Stimulated activated CD8-positive, alpha-beta memory T cell treated with anti-CD3 and anti-CD28 coated beads, Interleukin-7, amount 100 ng/mL, for 4 hours (primary cell): ENCODE data around the gene ARHGAP28.

Source experiments
- DNase-seq, 2 donors: peaks; one replicate each; pipeline ENCODE4 v3.0.0-alpha.2; 2020; ENCODE audit warnings: low read depth in 2 of 2

The ARHGAP28 gene

GRCh38 chr18:6873040-6873751 lies 143.7 kb downstream of the ARHGAP28 start:
- no peak for DNase-seq

DNA sequence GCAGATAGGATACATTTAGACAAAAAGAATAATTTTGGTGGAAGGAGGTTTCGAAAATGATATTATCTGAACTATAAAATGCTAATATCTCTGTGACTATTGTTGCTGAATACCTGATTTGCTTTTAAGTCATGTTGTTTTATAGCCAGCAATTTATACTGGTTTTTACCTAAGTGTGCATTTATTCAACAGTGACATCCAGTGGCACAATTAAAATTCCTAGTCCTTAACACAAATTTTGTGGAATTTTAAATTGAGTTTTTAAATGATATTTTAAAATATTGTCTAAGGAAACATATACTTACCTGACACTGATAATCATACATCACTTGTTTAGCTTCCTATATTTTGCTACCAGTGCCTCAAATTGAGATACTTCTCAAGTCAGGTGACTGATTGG lies 144.8 kb downstream of the ARHGAP28 start:
- DNase-seq: no peak

GRCh38 chr18:6875749-6876148 lies 146.2 kb downstream of the ARHGAP28 start:
- DNase-seq: no peak

GRCh38 chr18:6876641-6877041 lies 147.1 kb downstream of the ARHGAP28 start:
- no peak for DNase-seq

DNA sequence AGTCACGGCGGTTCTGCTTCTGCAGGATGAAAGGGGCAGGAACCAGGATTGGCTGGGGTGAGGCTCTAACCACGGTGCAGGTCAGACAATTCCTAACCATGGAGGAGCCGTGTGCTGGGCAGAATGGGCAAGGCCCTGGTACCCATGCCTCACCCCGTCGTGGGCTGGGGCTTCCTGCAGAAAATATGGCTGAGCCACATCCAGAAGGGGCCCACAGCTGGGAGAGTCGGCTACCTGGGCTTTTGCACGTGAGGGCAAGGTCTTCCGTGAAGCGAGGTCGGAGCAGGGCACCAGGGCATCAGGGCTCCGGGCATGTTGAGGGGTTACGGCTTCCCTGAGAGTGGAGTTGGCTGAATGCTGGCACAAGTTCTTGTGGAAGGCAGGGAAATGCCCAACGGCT lies 147.8 kb downstream of the ARHGAP28 start:
- no peak for DNase-seq

DNA sequence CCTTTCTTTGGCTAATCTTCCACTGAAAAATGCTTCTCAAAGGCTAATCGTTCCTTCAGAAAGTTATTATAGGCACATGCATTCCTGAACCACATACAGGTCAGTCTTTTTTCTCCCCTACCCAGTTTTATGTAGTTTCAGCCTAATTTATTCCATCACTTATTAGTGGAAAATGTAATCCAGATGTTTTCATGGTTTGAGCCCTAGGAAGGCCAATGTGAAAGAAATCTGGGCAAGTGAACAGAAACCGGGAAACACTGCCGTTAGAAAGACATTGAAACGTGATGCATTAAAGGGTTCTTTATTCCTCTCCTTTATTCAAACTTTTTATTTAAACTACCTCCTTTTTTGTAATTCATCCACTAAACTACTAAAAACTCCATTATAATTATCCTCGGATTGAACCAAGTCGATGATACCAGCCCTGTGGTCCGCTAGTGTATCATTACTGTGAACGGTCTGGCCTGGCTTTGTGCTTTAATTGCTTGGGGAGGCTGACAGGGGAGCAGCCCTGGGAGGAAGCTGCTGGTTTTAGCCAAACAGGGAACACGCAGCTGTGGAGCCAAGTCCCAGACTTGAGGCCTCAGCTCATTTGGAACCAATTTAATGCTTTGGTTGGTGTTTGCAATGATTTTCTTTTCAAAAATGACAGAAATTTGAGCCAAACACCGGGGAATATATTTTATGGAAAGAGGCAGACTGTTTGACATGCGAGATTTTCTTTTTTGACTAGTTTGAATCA lies 149.2 kb downstream of the ARHGAP28 start:
- DNase-seq: no peak

DNA sequence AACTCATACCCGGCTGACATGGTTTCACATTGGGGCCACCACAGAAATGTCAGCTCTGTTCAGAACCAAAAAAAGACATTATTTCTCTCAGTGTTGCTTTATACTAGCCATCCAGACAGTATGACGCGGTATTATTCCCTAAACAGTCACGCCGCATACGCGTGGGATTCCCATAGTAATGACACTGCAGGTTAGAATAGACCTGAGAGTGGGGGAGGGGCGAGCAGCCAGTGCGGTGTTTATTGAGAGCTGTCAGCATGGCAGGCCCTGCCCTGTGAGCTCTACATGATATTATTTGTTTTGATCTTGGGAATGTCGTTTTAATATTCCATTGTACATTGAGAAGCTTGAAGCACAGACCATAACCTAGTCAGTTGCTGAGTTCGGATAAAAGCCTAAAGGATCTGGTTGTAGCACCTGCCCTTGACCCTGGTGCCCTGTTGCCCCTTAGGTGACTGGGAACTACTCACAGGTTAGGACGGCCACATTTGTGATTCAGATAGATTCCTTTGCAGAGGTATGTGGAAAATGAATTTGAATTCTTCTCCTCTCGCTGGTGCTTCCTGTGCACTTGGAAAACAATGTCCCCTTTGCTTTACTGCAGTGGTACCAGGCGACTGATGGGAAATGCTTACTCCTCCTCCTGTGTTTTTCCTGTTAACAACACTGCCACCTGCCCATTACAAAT lies 150.1 kb downstream of the ARHGAP28 start:
- no peak for DNase-seq

DNA sequence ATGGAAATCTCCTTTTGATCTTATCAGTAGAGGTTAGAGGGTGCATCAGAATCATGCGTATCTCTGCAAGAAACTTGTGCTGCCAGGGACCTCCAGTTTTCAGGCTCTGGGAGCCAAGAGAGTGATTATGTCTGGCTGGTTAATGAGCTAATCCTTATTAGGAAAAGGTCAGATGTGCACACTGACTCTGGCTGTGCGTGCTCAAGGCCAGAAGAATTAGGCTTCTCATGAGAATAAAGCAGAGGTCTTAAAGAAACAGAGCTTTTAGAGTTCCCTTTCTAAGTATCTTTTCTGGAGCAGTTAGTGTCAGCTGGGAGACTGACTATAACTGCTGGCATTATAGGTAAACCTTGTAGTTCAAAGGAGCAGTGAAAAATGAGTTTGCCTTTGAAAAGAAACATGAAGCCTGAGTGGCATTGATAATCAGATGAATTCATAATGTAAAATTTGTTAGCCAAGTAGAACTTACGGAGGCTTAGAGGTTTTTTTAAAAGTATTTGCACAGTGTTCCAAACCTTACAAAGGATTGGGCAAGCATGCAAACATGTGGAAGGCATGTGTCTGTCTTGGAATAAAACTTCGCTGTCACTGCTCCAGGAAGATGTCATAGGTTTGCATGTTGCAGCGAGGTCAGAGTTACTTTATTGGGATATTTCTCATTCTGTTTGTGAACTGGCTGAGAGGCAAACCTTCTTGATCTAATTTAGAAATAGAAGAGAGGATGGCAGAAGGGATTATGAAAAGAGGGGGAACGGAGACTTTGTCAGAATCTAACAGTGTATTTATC lies 151.7 kb downstream of the ARHGAP28 start:
- no peak for DNase-seq

GRCh38 chr18:6882401-6882800 lies 152.9 kb downstream of the ARHGAP28 start:
- DNase-seq: no peak

GRCh38 chr18:6885006-6885481 lies 155.5 kb downstream of the ARHGAP28 start:
- DNase-seq: no peak

- no peak for DNase-seq
Observed at GRCh38 chr18:6885992-6886796, 156.7 kb downstream of the ARHGAP28 start.

DNA sequence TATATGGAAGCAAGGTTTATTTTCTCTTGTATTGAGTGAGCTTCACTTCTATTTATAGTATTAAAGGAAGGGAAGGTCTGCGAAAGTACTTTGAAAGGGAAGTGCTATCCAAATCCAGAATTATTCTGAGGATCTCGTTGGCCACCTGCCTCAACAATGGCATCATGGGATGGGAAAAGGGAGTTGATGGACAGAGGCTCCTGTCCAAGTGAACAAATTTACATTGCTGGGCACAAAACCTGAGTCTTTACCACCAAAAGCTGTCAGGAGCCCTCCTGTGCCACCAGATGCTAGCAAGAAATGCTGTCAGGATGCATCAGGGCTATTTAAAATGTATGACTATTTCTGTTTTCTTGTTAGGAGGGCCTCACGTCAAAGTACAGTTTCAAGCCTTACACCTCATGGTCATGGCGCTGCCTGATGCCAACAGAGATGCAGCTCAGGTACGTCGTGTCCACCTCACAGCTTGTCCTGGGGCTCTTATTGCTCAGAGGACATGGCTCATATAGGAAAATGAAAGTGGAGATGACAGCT lies 157.3 kb downstream of the ARHGAP28 start:
- no peak for DNase-seq

DNA sequence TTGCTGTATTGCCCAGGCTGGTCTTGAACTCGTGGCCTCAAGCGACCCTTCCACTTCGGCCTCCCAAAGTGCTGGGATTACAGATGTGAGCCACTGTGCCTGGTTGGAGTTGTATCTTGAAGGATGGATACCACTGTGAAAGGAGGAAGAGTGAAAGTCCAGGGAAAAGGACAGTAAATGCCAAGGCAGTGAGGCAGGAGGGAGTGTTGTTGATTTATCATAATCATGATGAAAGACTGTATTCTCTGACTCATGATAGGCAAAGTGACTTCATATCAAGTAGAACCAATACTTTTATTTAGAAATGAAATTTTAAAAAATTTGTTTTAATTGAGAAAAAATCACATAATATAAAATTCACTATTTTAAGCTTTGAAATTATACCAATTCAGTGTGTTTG lies 162.3 kb downstream of the ARHGAP28 start:
- DNase-seq: no peak

DNA sequence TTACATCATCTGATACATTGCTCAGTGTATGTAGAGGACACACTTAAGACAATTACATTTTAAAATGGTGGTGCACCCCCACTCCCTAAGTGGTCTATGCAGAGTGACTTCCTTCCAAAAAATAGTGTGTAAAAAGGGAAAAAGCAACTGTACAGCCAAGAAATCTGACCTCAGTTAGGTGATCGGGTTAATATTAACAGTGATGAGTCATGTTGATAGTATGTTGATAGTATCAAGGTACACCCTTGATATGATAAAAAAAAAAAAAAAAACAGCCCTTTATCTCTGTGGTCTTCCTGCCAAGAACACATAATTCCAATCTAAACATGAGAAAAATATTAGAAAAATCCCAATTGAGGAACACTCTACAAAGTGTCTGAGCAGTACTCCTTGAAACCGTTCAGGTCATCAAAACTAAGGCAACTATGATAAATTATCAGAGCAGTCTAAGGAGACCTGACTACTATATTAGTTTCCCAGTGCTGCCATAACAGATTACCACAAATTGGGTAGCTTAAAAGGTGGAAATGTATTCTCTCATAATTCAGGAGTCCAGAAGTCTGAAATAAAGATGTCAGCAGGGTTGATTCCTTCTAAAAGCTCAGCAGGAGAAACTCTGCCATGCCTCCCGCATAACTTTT lies 171.9 kb downstream of the ARHGAP28 start:
- no peak for DNase-seq

- DNase-seq: no peak
Observed at GRCh38 chr18:6917072-6917471, 187.6 kb downstream of the ARHGAP28 start.

DNA sequence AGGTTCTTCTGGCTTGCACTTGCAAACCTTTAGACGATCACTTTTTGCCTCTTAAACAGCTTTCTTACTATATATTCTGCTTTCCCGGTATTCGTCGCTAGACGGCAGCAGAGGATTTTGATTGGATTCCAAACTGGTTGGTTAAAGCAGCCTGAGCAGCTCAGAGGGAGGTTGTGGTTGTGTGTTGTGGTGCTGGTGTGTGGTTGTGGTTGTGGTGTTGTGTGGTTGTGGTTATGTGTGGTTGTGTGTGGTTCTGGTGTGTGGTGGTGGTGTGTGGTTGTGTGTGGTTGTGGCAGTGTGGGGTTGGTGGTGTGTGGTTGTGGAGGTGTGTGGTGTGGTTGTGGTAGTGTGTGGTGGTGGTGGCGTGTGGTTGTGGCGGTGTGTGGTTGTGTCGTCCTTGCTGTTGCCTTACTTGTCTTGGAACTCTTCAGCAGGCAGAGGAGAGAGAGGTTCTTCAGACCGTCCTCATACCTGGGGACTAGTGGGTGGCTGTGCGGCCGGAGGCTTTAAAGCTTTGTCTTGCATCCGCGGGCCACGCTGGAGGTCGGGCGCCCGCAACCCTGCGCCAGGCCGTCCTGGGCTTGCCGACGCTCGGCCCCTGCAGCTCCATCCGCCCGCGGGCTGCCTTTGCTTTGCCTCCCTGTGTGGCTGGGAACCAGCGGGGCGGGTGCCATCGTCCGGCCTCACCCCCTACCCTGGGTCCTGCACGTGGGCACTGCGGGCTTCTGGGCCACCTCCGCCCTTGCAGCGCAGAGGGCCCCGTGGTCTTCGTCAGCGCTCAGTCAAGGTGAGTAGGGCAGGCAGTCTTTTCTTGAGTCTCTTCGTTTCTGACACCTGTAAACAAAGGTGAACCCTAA lies 190.8 kb downstream of the ARHGAP28 start:
- DNase-seq: no peak

- no peak for DNase-seq
Observed at GRCh38 chr18:6921571-6921970, 192.1 kb downstream of the ARHGAP28 start.

DNA sequence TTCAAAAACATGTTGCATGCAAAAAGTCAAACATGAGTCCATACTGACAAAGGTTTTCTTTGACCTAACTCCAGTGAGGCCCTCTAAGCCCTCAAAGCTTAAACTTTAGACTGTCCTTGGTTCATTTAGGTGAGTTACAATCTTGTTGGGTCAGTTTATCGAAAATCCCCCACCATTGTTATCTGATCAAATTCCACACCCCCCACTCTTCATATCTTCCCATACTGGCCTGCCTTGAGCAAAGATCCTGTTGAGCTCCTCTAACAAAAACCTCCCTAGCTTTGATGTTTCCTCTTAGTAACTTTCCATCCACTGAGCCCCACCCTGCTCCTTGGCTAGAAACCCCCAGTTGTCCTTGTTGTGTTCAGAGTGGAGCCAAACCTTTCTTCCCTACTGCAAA lies 193.7 kb downstream of the ARHGAP28 start:
- DNase-seq: no peak

- DNase-seq: no peak
Observed at GRCh38 chr18:6927153-6927552, 197.6 kb downstream of the ARHGAP28 start.
